ENCODE results near the gene SPEF1. TPM values are rescaled to one million over a fixed set of nuclear protein-coding genes. Genes with fewer than 3 reads are reported as not detected.

Gene SPEF1
- total RNA-seq, 2 experiments from 2014 or later: not detected

DNA sequence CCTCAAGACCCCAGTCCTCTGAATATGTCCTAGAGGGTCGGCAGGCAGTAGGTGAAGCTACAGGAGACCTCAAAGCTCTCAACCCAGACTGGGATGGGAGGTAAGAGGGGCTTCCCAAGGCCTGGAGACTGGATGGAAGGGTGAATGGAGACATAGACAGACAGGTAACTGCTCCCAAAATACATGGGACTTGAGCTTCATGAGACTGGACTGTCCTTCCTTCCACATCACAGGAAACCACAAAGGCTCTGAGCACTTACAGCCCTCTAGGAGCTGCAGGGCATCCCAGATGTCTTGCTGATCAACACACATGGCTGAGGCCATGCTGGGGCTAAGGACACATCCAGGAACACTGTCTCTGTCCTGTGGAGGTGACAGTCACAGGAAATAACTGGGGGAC is 37.2 kb downstream of the SPEF1 start:
- Histone ChIP-seq H3K4me1 (ENCODE audit: insufficient read depth, low read length) (peaks cover 11% of the 10 kb centered on the region), H3K36me3 (ENCODE audit: insufficient read depth, low read length) (no peaks in the 10 kb centered on the region), H3K27me3 (ENCODE audit: control insufficient read depth in 1 of 2, insufficient read depth in 2 of 2, low read length in 2 of 2) (peaks cover 3 to 19% of the 10 kb centered on the region in 2 experiments), H3K4me3 (ENCODE audit: low read length) (no peak overlapping the region), H3K27ac (ENCODE audit: low read depth in 1 of 2, low read length in 2 of 2) (no peak overlapping the region), H3K9me3 (ENCODE audit: control insufficient read depth in 1 of 2, insufficient read depth in 1 of 2, low read length in 2 of 2) (no peaks in the 10 kb centered on the region)
- Mint-ChIP-seq H3K36me3 (ENCODE audit: low read depth) (no peaks in the 10 kb centered on the region), H3K4me1 (ENCODE audit: low read depth) (peaks cover 13% of the 10 kb centered on the region), H3K27me3 (peaks cover 6% of the 10 kb centered on the region), H3K9me3 (no peaks in the 10 kb centered on the region), H3K4me3 (no peak overlapping the region), H3K27ac (no peak overlapping the region)
- intact Hi-C loops (cut with DNase I, micrococcal nuclease): no loop called here
- no peak for DNase-seq
- TF ChIP-seq, protein P1, sequence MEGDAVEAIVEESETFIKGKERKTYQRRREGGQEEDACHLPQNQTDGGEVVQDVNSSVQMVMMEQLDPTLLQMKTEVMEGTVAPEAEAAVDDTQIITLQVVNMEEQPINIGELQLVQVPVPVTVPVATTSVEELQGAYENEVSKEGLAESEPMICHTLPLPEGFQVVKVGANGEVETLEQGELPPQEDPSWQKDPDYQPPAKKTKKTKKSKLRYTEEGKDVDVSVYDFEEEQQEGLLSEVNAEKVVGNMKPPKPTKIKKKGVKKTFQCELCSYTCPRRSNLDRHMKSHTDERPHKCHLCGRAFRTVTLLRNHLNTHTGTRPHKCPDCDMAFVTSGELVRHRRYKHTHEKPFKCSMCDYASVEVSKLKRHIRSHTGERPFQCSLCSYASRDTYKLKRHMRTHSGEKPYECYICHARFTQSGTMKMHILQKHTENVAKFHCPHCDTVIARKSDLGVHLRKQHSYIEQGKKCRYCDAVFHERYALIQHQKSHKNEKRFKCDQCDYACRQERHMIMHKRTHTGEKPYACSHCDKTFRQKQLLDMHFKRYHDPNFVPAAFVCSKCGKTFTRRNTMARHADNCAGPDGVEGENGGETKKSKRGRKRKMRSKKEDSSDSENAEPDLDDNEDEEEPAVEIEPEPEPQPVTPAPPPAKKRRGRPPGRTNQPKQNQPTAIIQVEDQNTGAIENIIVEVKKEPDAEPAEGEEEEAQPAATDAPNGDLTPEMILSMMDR (IDR thresholded peaks at IDR 0.05): no peak
- ATAC-seq (ENCODE audit: poor library complexity): no peak
- ChIA-PET CTCF (interaction anchor here (0.7 to 1.5 kb wide), 3 partner anchors 9 to 111 kb away, joined by 3 read pairs; partner anchors contain the start of gene ADISSP), POLR2A (no interaction called here)

GRCh38 chr20:3743251-3743650 is 38.0 kb downstream of the SPEF1 start:
- Histone ChIP-seq H3K9me3 (ENCODE audit: control insufficient read depth in 1 of 2, insufficient read depth in 1 of 2, low read length in 2 of 2) (no peaks in the 10 kb centered on the region), H3K27me3 (ENCODE audit: control insufficient read depth in 1 of 2, insufficient read depth in 2 of 2, low read length in 2 of 2) (peaks cover 3 to 12% of the 10 kb centered on the region in 2 experiments), H3K36me3 (ENCODE audit: insufficient read depth, low read length) (no peaks in the 10 kb centered on the region), H3K4me1 (ENCODE audit: insufficient read depth, low read length) (peaks cover 11% of the 10 kb centered on the region), H3K4me3 (ENCODE audit: low read length) (no peak overlapping the region), H3K27ac (ENCODE audit: low read depth in 1 of 2, low read length in 2 of 2) (no peak overlapping the region)
- Mint-ChIP-seq H3K36me3 (ENCODE audit: low read depth) (no peaks in the 10 kb centered on the region), H3K27ac (no peak overlapping the region), H3K4me1 (ENCODE audit: low read depth) (peaks cover 13% of the 10 kb centered on the region), H3K4me3 (no peak overlapping the region), H3K9me3 (no peaks in the 10 kb centered on the region), H3K27me3 (peaks cover 6% of the 10 kb centered on the region)
- POLR2A ChIA-PET: no interaction called here
- intact Hi-C loops (cut with DNase I, micrococcal nuclease): no loop called here
- CTCF ChIA-PET: interaction anchor here (0.5 kb wide), 1 partner anchor 427 kb away, joined by 3 read pairs; no protein-coding TSS in a partner anchor
- ATAC-seq (ENCODE audit: poor library complexity) (no peak), DNase-seq (no peak)
- TF ChIP-seq, protein P1 (IDR thresholded peaks at IDR 0.05): no peak

DNA sequence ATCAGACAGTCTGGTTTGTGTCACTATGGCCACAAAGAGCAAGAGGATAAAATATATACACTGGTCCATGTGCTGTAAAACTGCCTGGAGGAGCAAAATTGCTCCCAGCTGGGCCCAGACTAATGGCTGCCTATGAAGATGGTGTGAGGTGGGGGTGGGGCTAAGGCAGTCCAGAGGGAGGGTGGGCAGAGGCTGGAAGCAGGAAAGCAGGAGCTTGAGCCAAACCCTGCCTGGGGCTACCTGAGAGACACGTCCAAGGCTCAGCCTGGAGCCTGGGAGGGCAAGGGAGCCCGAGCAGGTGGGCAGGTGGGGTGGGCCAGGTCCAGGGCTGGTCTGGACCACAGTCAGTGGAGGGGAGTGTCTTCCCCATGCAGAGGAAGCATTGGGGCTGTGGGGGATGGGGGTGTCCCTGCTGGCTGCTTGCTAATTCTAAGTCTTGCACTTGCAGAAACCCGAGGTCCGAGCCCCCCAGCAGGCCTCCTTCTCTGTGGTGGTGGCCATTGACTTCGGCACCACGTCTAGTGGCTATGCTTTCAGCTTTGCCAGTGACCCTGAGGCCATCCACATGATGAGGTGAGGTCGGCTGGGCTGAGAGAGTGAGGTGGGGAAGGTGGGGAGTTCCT is 39.3 kb downstream of the SPEF1 start:
- H3K9me3 Mint-ChIP-seq: no peaks in the 10 kb centered on the region
- Histone ChIP-seq H3K27me3 (ENCODE audit: control insufficient read depth in 1 of 2, insufficient read depth in 2 of 2, low read length in 2 of 2) (peaks cover 3 to 6% of the 10 kb centered on the region in 2 experiments), H3K27ac (ENCODE audit: low read depth in 1 of 2, low read length in 2 of 2) (no peak overlapping the region), H3K9me3 (ENCODE audit: control insufficient read depth in 1 of 2, insufficient read depth in 1 of 2, low read length in 2 of 2) (no peaks in the 10 kb centered on the region), H3K4me1 (ENCODE audit: insufficient read depth, low read length) (peaks cover 11% of the 10 kb centered on the region), H3K36me3 (ENCODE audit: insufficient read depth, low read length) (no peaks in the 10 kb centered on the region), H3K4me3 (ENCODE audit: low read length) (no peak overlapping the region)
- intact Hi-C loops (cut with DNase I, micrococcal nuclease): no loop called here
- H3K27me3 Mint-ChIP-seq: no peaks in the 10 kb centered on the region
- no peak for DNase-seq
- ChIA-PET CTCF (no interaction called here), POLR2A (no interaction called here)
- TF ChIP-seq, protein P1 (IDR thresholded peaks at IDR 0.05): no peak
- no peak for ATAC-seq (ENCODE audit: poor library complexity)
- no peak overlapping the region for H3K27ac Mint-ChIP-seq
- no peak overlapping the region for H3K4me3 Mint-ChIP-seq
- peaks cover 13% of the 10 kb centered on the region for H3K4me1 Mint-ChIP-seq (ENCODE audit: low read depth)
- H3K36me3 Mint-ChIP-seq (ENCODE audit: low read depth): no peaks in the 10 kb centered on the region
